SK-N-SH treated with all-trans-retinoic acid at 6 μM for 48 hours (cell line): ENCODE measurements around the gene BMP8B.

Experiments
- ARNTL ChIP-seq: fragments of 450-650 bp; formaldehyde crosslinking; IDR thresholded peaks from 2 replicates; pipeline ENCODE4 v1.5.0; 2020; ENCODE audit warnings: low read depth, mild to moderate bottlenecking, moderate library complexity, borderline replicate concordance
- ESRRG ChIP-seq: fragments of 250-450 bp; sonication (Bioruptor Pico); IDR thresholded peaks from 2 replicates; pipeline ENCODE4 v1.6.1; 2021; ENCODE audit warnings: mild to moderate bottlenecking
- OSR1 ChIP-seq: fragments of 250-450 bp; sonication (Bioruptor Pico); IDR thresholded peaks from 2 replicates; pipeline ENCODE4 v1.8.0; 2022; ENCODE audit warnings: moderate library complexity, mild to moderate bottlenecking, inconsistent platforms
- PPARA ChIP-seq: fragments of 250-450 bp; sonication (Bioruptor Pico); IDR thresholded peaks from 2 replicates; pipeline ENCODE4 v1.5.0; 2020; ENCODE audit warnings: mild to moderate bottlenecking, borderline replicate concordance
- RARB ChIP-seq: fragments of 250-450 bp; sonication (Bioruptor Pico); IDR thresholded peaks from 2 replicates; pipeline ENCODE4 v1.8.0; 2021; ENCODE audit warnings: mild to moderate bottlenecking, moderate library complexity
- SNAI2 ChIP-seq: fragments of 250-450 bp; sonication (Bioruptor Pico); IDR thresholded peaks from 2 replicates; pipeline ENCODE4 v1.5.0; 2020; ENCODE audit warnings: mild to moderate bottlenecking, moderate library complexity
- ZNF8 ChIP-seq: fragments of 450-650 bp; formaldehyde crosslinking; IDR thresholded peaks from 2 replicates; pipeline ENCODE4 v1.5.0; 2020; ENCODE audit warnings: mild to moderate bottlenecking, moderate library complexity
- TF ChIP-seq, protein P1 (sequence below): fragments of 250-450 bp; sonication (Bioruptor Pico); IDR thresholded peaks from 2 replicates; pipeline ENCODE4 v1.8.0; 2020; ENCODE audit warnings: mild to moderate bottlenecking, moderate library complexity, borderline replicate concordance
- TF ChIP-seq, protein P2 (sequence below): fragments of 250-450 bp; sonication (Bioruptor Pico); IDR thresholded peaks from 2 replicates; pipeline ENCODE4 v1.5.1; 2020; ENCODE audit warnings: low read depth, mild to moderate bottlenecking, moderate library complexity

DNA sequence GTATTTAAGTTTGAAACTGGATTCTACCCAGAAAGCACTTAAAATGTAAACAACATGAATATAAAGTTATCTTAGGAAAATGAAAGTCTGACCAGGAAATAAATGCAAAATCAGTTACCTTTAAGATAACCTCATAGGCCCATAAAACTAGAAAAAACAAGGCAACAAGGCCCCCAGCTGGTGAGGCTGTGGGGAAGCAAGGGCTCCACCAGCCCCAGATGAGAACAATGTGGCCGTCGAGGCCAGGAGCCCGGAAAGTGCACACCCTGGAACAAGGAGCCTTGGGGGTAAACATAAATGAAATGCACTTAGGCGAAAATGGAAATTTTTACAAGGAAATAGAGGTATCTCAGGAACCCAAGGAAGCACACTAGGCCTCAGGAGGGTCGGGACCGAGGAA is 37.9 kb upstream of the BMP8B start:
- TF ChIP-seq ARNTL (CRISPR knock-in tag) (no peak), ZNF8 (CRISPR knock-in tag) (no peak), ESRRG (no peak), RARB (CRISPR knock-in tag) (no peak), PPARA (CRISPR knock-in tag) (no peak), SNAI2 (CRISPR knock-in tag) (no peak), OSR1 (CRISPR knock-in tag) (no peak)
- TF ChIP-seq, protein P1, sequence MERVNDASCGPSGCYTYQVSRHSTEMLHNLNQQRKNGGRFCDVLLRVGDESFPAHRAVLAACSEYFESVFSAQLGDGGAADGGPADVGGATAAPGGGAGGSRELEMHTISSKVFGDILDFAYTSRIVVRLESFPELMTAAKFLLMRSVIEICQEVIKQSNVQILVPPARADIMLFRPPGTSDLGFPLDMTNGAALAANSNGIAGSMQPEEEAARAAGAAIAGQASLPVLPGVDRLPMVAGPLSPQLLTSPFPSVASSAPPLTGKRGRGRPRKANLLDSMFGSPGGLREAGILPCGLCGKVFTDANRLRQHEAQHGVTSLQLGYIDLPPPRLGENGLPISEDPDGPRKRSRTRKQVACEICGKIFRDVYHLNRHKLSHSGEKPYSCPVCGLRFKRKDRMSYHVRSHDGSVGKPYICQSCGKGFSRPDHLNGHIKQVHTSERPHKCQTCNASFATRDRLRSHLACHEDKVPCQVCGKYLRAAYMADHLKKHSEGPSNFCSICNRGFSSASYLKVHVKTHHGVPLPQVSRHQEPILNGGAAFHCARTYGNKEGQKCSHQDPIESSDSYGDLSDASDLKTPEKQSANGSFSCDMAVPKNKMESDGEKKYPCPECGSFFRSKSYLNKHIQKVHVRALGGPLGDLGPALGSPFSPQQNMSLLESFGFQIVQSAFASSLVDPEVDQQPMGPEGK (CRISPR knock-in tag) = no peak
- TF ChIP-seq, protein P2, sequence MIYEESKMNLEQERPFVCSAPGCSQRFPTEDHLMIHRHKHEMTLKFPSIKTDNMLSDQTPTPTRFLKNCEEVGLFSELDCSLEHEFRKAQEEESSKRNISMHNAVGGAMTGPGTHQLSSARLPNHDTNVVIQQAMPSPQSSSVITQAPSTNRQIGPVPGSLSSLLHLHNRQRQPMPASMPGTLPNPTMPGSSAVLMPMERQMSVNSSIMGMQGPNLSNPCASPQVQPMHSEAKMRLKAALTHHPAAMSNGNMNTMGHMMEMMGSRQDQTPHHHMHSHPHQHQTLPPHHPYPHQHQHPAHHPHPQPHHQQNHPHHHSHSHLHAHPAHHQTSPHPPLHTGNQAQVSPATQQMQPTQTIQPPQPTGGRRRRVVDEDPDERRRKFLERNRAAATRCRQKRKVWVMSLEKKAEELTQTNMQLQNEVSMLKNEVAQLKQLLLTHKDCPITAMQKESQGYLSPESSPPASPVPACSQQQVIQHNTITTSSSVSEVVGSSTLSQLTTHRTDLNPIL (CRISPR knock-in tag) = no peak
